HepG2 (cell line): ENCODE measurements around the gene PLS1. TPM values are rescaled to one million over a fixed set of nuclear protein-coding genes. Genes with fewer than 3 reads are reported as not detected.

Experiments
- ARNT ChIP-seq: fragments of 450-650 bp; IDR thresholded peaks from 2 replicates; pipeline ENCODE4 v1.6.1; 2017
- CBX2 ChIP-seq, 2 experiments: fragments of 200-600 bp in 1 of 2; sonication (generic); formaldehyde crosslinking in 1 of 2; IDR thresholded peaks; 2 replicates each; pipeline versions ENCODE4 v1.7.0 to v1.8.1; 2018 to 2022; ENCODE audit warnings: low read depth in 2 of 2, low read length in 1 of 2, mild to moderate bottlenecking in 1 of 2, missing genetic modification reagents in 1 of 2
- GATAD1 ChIP-seq: IDR thresholded peaks from 2 replicates; pipeline ENCODE4 v1.6.1; 2016; ENCODE audit warnings: missing genetic modification reagents, missing compliant biosample characterization
- GATAD2A ChIP-seq: IDR thresholded peaks from 2 replicates; pipeline ENCODE4 v1.6.1; 2016
- HDAC2 ChIP-seq: sonication (generic); formaldehyde crosslinking; IDR thresholded peaks from 2 replicates; pipeline ENCODE4 v1.4.0; 2020; ENCODE audit warnings: missing genetic modification reagents
- HNF4G ChIP-seq, 2 experiments: sonication (generic) in 1 of 2; formaldehyde crosslinking in 1 of 2; IDR thresholded peaks; 2 replicates each; pipeline versions ENCODE4 v1.4.0 to v1.6.1; 2011 to 2020; ENCODE audit warnings: borderline replicate concordance in 2 of 2, low read depth in 2 of 2, mild to moderate bottlenecking in 2 of 2, low read length in 1 of 2, missing genetic modification reagents in 1 of 2, moderate library complexity in 1 of 2
- KLF13 ChIP-seq: sonication (generic); formaldehyde crosslinking; IDR thresholded peaks from 2 replicates; pipeline ENCODE4 v1.4.0; 2020; ENCODE audit warnings: mild to moderate bottlenecking, missing genetic modification reagents
- MED1 ChIP-seq: sonication (generic); formaldehyde crosslinking; IDR thresholded peaks from 2 replicates; pipeline ENCODE4 v1.4.0; 2020; ENCODE audit warnings: missing genetic modification reagents
- NR2F1 ChIP-seq, 2 experiments: fragments of 450-650 bp in 1 of 2; formaldehyde crosslinking in 1 of 2; IDR thresholded peaks; 2 replicates each; pipeline versions ENCODE4 v1.5.0 to v1.6.1; 2016 to 2020; ENCODE audit warnings: mild to moderate bottlenecking in 1 of 2, missing compliant biosample characterization in 1 of 2, missing genetic modification reagents in 1 of 2, moderate library complexity in 1 of 2
- PBX2 ChIP-seq: IDR thresholded peaks from 2 replicates; pipeline ENCODE4 v1.6.1; 2016; ENCODE audit warnings: control low read depth
- RAD21 ChIP-seq: fragments of 450-650 bp; formaldehyde crosslinking; IDR thresholded peaks from 2 replicates; pipeline ENCODE4 v1.5.0; 2020; ENCODE audit warnings: mild to moderate bottlenecking
- ZBTB21 ChIP-seq: sonication (generic); formaldehyde crosslinking; IDR thresholded peaks from 2 replicates; pipeline ENCODE4 v1.4.0; 2020; ENCODE audit warnings: missing genetic modification reagents
- ZBTB38 ChIP-seq: sonication (generic); formaldehyde crosslinking; IDR thresholded peaks from 2 replicates; pipeline ENCODE4 v1.5.1; 2020; ENCODE audit warnings: mild to moderate bottlenecking, missing genetic modification reagents
- ZMAT3 ChIP-seq: sonication (generic); formaldehyde crosslinking; conservative IDR thresholded peaks from 2 replicates; pipeline ENCODE4 v1.7.0; 2021; ENCODE audit warnings: missing genetic modification reagents
- ZNF160 ChIP-seq: sonication (generic); formaldehyde crosslinking; IDR thresholded peaks from 2 replicates; pipeline ENCODE4 v1.8.0; 2022; ENCODE audit warnings: mild to moderate bottlenecking, inconsistent platforms, missing genetic modification reagents
- ZNF350 ChIP-seq: sonication (generic); formaldehyde crosslinking; IDR thresholded peaks from 2 replicates; pipeline ENCODE4 v1.4.0; 2020; ENCODE audit warnings: mild to moderate bottlenecking, low read depth, missing genetic modification reagents, borderline replicate concordance
- ZNF460 ChIP-seq: sonication (generic); formaldehyde crosslinking; IDR thresholded peaks from 2 replicates; pipeline ENCODE4 v1.5.1; 2020; ENCODE audit warnings: missing genetic modification reagents, mild to moderate bottlenecking, borderline replicate concordance
- ZNF782 ChIP-seq: sonication (generic); formaldehyde crosslinking; IDR thresholded peaks from 2 replicates; pipeline ENCODE4 v1.4.0; 2020; ENCODE audit warnings: missing genetic modification reagents, mild to moderate bottlenecking, borderline replicate concordance
- ZNF788 ChIP-seq: sonication (generic); formaldehyde crosslinking; IDR thresholded peaks from 2 replicates; pipeline ENCODE4 v1.5.0; 2020; ENCODE audit warnings: mild to moderate bottlenecking, missing genetic modification reagents, borderline replicate concordance
- ZSCAN21 ChIP-seq: sonication (generic); formaldehyde crosslinking; IDR thresholded peaks from 2 replicates; pipeline ENCODE4 v1.8.0; 2022; ENCODE audit warnings: mild to moderate bottlenecking, missing genetic modification reagents, moderate library complexity, borderline replicate concordance
- polyA plus RNA-seq, 8 experiments: library from polyadenylated mRNA; depleted of rRNA in 3 of 8; stranded (reverse) in 7 of 8; unstranded in 1 of 8; fragments of >200 nt; fragmentation: Illumina TruSeq in 4 of 8; extraction: Trizol in 4 of 8; gene quantifications; 2 replicates each; pipeline versions ENCODE4 v1.2.1 to v1.2.3, GENCODE V29; 2011 to 2016; ENCODE audit warnings: low read depth in 4 of 8, missing spikeins in 1 of 8, mixed read lengths in 1 of 8; ENCODE audit not compliant: insufficient read depth in 1 of 8
- total RNA-seq, 5 experiments: library from RNA; depleted of rRNA; stranded (reverse); fragments of >200 nt; fragmentation: Illumina TruSeq; extraction: Trizol; gene quantifications; 2 replicates each; pipeline ENCODE4 v1.2.3, GENCODE V29; 2016; ENCODE audit warnings: low read depth in 1 of 5
- TF ChIP-seq, protein P1 (sequence below): sonication (generic); formaldehyde crosslinking; IDR thresholded peaks from 2 replicates; pipeline ENCODE4 v1.5.0; 2020; ENCODE audit warnings: missing genetic modification reagents
- TF ChIP-seq, protein P2 (sequence below): sonication (generic); formaldehyde crosslinking; conservative IDR thresholded peaks from 2 replicates; pipeline ENCODE4 v1.4.0; 2020; ENCODE audit warnings: missing genetic modification reagents
- TF ChIP-seq, protein P3 (sequence below): sonication (generic); formaldehyde crosslinking; IDR thresholded peaks from 2 replicates; pipeline ENCODE4 v1.4.0; 2020; ENCODE audit warnings: missing genetic modification reagents

PLS1 gene
- total and polyA plus RNA-seq, 2 of the 13 experiments (the other 11 are each of a cell fraction or from before 2014, with no cell fraction given) = 11.2 to 21.1 TPM

DNA sequence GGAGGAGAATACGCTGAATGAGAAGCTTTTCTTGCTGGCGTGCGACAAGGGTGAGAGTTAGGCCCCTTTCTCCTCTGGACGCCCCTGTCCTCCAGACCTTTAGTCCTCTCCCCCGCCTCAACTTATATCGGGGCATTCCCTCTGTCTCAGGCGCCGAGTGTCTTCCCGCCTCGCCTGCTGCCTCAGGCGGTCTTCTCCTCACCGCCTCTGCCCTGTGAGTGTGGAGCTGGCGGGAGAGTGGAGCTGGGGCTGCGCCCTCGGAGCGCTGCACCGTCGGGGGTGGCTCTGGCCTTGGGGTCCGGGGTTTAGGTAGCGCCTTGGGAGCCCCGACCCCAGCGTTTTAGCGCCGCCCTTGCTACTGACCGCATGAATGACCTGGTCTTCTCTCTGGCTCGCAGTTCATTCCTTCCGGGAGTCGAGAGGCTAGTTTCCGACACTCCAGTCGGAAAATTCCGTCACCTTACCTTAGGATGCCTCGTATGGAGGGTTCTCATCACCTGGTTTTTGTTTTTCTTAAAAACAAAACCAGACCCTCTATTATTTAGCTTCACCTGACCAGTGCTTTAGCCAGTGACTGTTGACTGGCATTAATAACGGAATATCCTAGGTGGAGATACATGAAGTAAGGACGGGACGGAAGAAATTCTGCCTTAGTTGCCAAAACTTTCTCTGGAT lies 128.6 kb downstream of the PLS1 start (continued):
- TF ChIP-seq ZSCAN21 (CRISPR knock-in tag) (0 out of 2 replicates have a peak, but pooled peaks have one; percentile 26), GATAD2A (CRISPR knock-in tag) (peak; percentile 33), ZNF350 (CRISPR knock-in tag) (peak; percentile 92), HNF4G (IDR thresholded peaks at IDR 0.05; ENCODE audit: borderline replicate concordance, low read depth, low read length) (no peak), HNF4G (CRISPR knock-in tag; IDR thresholded peaks at IDR 0.05; ENCODE audit: borderline replicate concordance, low read depth) (no peak), ZBTB21 (peak; percentile 27; the same call in 1 of the 2 replicates), KLF13 (no peak), ZMAT3 (CRISPR knock-in tag) (peak; percentile 59; the same call in 1 of the 2 replicates), MED1 (peak; percentile 46), ARNT (no peak), ZNF782 (CRISPR knock-in tag) (no peak; the same call in 1 of the 2 replicates), ZNF160 (CRISPR knock-in tag) (no peak), PBX2 (CRISPR knock-in tag) (no peak), HDAC2 (CRISPR knock-in tag) (peak; percentile 48; the same call in 1 of the 2 replicates), ZBTB38 (no peak), NR2F1 (CRISPR knock-in tag; IDR thresholded peaks at IDR 0.05) (no peak), ZNF788 (CRISPR knock-in tag) (peak; percentile 64; the same call in 1 of the 2 replicates), GATAD1 (CRISPR knock-in tag) (0 out of 2 replicates have a peak, but pooled peaks have one; percentile 16), RAD21 (CRISPR knock-in tag) (peak; percentile 34; the same call in 1 of the 2 replicates), CBX2 (IDR thresholded peaks at IDR 0.05; ENCODE audit: low read depth, low read length) (no peak), CBX2 (CRISPR knock-in tag; IDR thresholded peaks at IDR 0.05; ENCODE audit: low read depth) (no peak), ZNF460 (CRISPR knock-in tag) (no peak)
- TF ChIP-seq, protein P1, sequence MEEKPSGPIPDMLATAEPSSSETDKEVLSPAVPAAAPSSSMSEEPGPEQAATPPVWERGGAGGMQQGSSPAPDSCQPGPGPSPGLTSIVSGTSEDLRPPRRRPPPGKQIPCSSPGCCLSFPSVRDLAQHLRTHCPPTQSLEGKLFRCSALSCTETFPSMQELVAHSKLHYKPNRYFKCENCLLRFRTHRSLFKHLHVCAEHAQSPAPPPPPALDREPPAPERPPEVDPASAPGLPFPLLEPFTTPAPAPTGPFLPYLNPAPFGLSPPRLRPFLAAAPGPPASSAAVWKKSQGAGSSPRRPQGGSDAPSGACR = peak; percentile 74; the same call in 1 of the 2 replicates
- TF ChIP-seq, protein P2, sequence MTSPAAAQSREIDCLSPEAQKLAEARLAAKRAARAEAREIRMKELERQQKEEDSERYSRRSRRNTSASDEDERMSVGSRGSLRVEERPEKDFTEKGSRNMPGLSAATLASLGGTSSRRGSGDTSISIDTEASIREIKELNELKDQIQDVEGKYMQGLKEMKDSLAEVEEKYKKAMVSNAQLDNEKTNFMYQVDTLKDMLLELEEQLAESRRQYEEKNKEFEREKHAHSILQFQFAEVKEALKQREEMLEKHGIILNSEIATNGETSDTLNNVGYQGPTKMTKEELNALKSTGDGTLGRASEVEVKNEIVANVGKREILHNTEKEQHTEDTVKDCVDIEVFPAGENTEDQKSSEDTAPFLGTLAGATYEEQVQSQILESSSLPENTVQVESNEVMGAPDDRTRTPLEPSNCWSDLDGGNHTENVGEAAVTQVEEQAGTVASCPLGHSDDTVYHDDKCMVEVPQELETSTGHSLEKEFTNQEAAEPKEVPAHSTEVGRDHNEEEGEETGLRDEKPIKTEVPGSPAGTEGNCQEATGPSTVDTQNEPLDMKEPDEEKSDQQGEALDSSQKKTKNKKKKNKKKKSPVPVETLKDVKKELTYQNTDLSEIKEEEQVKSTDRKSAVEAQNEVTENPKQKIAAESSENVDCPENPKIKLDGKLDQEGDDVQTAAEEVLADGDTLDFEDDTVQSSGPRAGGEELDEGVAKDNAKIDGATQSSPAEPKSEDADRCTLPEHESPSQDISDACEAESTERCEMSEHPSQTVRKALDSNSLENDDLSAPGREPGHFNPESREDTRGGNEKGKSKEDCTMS = no peak
- TF ChIP-seq, protein P3, sequence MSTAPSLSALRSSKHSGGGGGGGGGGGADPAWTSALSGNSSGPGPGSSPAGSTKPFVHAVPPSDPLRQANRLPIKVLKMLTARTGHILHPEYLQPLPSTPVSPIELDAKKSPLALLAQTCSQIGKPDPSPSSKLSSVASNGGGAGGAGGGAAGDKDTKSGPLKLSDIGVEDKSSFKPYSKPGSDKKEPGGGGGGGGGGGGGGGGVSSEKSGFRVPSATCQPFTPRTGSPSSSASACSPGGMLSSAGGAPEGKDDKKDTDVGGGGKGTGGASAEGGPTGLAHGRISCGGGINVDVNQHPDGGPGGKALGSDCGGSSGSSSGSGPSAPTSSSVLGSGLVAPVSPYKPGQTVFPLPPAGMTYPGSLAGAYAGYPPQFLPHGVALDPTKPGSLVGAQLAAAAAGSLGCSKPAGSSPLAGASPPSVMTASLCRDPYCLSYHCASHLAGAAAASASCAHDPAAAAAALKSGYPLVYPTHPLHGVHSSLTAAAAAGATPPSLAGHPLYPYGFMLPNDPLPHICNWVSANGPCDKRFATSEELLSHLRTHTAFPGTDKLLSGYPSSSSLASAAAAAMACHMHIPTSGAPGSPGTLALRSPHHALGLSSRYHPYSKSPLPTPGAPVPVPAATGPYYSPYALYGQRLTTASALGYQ = peak; percentile 53; the same call in 1 of the 2 replicates
